GM19025 (cell line): Measurements from ENCODE around the gene TNFRSF21.
"Not testable (repeated sequence)": the region's sequence is repeated elsewhere in the genome, so short reads cannot be mapped to it uniquely, and the experiment has no call there.

Source experiments
- ATAC-seq: cut with Tn5 transposase; IDR thresholded peaks from one replicate; pipeline ENCODE4 v1.9.1; 2021; ENCODE audit warnings: mild to moderate bottlenecking, low read depth, moderate library complexity; ENCODE audit not compliant: unreplicated experiment

Gene TNFRSF21

DNA sequence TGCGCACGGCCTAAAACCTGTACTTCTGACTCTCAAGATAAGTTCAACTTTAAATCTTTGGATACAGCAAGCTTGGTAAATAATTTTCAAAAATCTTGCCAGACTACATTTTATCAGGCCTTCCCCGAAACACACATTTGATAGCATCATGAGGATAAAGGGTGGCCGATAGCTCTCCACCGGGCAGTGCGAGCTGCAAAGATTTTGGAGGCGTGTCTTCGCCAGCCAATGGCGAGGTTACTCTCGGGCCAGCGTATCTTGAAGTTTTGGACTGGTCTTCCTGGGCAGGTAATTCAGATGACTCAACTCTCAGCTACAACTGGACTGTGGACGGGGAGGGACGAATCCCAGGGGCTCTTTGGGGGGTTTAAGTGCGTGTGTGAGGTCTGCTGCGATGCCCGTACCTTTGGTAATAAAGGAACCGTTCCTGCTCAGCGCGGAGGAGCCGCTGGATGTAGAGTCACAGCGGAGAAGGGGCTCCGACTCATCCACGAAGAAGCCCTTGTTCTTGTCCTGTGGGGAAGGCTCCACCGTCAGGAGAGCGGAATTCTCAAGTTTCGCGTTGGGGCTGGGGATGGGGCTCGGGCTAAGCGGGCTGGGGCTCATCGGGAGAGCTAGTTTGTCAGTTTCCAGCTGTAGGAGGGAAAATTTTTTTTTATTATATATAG, 75.3 kb downstream of the TNFRSF21 start:
- no peak for ATAC-seq

- ATAC-seq, result no peak
Measured at GRCh38 chr6:47231151-47231550, 78.6 kb downstream of the TNFRSF21 start.

GRCh38 chr6:47230579-47230978, 79.1 kb downstream of the TNFRSF21 start:
- ATAC-seq, result no peak

DNA sequence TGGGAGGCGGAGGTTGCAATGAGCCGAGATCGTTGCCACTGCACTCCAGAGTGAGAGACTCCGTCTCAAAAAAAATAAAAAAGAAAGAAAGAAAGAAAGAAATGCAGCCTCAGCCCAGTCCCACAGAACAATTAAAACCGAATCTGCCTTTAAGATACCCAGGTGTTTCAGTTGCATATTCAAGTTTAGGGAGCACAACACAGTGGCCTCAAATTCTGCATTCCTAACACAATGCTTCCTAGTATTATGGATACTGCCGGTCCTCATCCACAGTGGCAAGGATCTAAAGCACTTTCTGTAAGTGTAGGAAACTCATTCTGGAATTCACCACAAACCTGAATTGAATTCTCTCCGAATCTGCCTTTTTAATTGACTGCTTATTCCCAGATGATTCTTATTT, 80.5 kb downstream of the TNFRSF21 start:
- ATAC-seq, result no peak

GRCh38 chr6:47228093-47228492, 81.6 kb downstream of the TNFRSF21 start:
- not testable (repeated sequence) for ATAC-seq

DNA sequence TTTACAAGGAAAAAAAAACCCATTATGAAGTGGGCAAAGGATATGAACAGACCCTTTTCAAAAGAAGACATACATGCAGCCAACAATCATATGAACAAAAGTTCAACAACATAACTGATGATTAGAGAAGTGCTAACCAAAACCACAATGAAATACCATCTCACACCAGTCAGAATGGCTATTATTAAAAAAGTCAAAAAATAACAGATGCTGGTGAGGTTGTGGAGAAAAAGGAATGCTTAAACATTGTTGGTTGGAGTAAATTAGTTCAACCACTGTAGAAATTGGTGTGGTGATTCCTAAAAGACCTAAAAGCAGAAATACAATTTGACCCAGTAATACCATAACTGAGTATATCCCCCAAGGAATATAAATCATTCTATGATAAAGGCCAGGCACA, 86.5 kb downstream of the TNFRSF21 start:
- ATAC-seq, result not testable (repeated sequence)

DNA sequence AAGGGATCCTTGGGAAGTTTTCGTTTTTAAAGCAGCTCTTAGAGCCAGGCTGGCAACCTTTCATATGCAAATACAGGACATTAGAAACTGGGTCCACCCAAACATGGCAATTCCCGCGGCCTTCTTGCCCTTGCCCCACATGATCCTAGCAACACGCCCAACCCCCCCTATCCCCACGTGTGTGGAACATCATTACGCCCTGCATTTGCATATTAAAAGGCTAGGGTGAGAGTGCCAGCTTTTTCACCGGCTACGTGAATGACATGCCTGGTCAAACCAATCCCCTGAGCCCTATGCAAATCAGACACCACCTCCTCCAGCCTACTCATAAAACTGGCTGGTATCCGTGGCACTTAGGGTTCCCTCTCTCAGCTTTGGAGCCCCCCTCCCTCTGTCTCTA, 88.1 kb downstream of the TNFRSF21 start:
- ATAC-seq, result no peak

DNA sequence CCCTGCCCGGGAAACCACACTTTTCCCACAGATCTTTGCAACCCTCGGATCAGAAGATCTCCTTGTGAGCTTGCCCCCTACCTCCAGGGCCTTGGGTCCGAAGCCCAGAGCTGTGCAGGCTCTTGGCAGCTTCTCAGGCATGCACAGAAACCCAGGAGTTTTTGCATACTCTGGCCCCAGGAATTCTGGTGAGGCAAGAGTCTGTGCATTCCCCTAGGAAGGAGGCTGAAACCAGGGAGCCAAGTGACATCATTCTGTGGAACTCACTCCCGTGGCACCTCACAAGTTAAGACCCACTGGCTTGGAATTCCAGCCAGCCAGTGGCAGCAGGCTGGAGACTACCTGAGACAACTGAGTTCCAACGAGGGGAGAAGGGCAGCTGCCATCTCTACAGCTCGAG, 100.1 kb downstream of the TNFRSF21 start:
- no peak for ATAC-seq

GRCh38 chr6:47207261-47207660, 102.4 kb downstream of the TNFRSF21 start:
- ATAC-seq, result no peak

DNA sequence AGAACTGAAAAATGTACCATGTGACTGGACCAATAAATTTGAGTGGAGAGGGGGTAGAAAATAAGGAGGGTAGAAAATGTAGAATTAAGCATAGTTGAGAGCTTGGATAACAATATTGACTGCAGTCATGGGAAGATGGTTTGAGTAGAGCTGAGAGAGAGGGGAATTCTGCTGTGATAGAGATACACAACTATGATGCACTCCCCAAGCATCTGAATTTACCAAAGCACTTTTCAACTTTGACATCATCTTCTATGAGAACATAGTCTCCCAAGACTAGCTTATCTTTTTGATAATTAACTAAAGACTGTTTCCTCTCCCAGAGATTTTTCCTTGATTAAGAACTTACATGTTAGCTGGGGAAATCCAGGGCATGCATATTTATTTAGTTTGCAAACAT, 103.1 kb downstream of the TNFRSF21 start:
- no peak for ATAC-seq

GRCh38 chr6:47203938-47204611, 105.6 kb downstream of the TNFRSF21 start:
- ATAC-seq, result no peak

DNA sequence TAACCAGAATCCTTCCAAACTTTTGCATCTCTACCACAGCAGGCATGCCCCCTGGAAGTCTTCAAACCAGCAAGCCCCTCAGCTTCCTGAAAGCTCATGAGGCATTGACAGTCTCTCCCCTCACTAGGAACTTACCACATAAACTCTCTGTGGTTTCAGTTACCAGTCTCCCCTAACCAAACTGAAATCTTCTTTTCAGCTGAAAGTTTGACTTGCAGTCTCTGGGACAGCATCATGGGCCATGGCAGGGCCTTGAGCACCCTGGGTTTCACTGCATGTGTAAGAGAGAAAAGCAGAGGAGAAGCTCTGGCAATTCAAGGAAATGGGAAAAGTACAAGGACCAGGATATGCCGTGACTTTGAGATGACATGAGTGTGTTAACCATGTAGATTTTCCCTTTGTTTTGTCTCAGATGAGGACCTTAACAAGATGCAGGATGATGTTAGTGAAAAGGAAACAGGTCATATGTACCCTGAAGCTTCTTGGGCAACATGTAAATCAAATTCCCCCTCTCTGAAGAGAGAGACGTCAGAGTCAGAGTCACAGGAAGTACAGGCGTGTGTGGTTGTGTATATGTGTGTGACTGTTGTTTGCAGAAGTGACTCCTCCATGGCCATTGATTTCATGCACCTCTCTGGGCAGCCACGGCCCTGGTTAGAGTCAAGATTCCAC, 106.3 kb downstream of the TNFRSF21 start:
- ATAC-seq, result peak; percentile 83

DNA sequence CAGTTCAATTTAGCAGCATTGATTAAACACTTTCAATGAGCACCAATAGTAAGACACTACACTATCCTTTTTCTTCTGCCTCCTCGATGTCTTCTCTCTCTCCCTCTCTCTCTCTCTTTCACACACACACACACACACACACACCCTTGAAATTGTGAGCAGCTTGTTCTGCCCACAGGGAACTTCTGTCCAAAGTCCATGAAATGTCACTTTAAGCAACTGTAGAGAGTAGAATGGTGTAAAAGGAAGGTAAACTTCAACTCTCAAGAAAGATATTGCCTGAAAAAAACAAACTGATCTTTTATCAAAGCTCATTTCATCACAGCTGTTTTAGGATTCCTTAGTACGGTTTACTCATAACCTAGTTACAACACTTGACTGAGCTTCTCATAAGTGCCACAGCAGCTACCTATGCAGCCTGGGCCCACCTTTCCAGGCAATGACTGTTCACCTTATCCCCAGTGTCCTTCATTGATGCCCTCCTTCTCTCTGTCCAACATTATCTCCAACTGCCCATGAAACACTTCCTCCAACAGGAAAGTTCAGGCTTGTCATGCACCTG, 107.0 kb downstream of the TNFRSF21 start:
- no peak for ATAC-seq

GRCh38 chr6:47200536-47201334, 109.0 kb downstream of the TNFRSF21 start:
- ATAC-seq, result no peak

- ATAC-seq, result no peak
Measured at GRCh38 chr6:47197682-47198640, 111.7 kb downstream of the TNFRSF21 start.

DNA sequence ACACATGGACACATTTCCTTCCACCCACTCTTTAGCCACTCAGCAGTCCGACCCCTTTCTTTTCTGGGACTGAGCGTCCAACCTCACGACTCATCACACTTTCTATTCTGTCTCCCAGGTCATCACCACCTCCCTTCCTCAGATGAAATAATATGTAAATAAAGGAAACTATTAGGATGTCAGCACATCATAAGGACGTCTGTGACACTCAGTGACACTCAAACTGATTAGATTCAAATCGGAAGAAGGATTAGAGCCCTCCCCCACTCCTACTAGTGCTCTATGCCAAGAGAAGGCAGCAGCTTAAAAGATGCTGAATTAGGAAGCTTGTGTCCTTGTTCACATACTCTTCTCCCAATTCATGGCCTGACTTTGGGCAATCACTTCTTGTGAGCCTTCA, 113.6 kb downstream of the TNFRSF21 start:
- ATAC-seq, result no peak

GRCh38 chr6:47195011-47195650, 114.6 kb downstream of the TNFRSF21 start:
- no peak for ATAC-seq

DNA sequence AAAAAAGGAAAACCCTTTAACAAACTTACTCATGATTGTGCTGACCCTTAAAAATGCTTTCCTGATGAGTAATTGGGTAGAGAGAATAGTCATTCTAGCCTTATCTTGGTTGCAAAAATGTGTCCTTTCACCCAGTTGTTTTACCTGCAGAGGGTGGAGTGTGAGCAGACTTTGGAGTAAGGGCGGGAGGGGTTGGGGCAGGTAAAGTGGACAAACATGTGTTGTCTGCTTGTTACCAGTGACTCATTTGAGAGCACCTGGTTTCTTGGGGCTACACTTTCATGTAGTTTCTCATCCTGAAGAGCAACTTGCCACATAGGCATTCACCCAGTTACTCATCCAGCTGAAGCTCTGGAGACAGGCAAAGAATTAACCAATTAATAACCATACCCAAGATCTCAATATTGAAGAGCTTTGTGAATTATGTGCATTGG, 121.1 kb downstream of the TNFRSF21 start:
- no peak for ATAC-seq
